ENCODE measurements around the gene ZNF878. TPM values are rescaled to one million over a fixed set of nuclear protein-coding genes. Genes with fewer than 3 reads are reported as not detected.

Gene ZNF878
- total RNA-seq, 1 experiment from 2014 or later = 2.1 TPM

DNA sequence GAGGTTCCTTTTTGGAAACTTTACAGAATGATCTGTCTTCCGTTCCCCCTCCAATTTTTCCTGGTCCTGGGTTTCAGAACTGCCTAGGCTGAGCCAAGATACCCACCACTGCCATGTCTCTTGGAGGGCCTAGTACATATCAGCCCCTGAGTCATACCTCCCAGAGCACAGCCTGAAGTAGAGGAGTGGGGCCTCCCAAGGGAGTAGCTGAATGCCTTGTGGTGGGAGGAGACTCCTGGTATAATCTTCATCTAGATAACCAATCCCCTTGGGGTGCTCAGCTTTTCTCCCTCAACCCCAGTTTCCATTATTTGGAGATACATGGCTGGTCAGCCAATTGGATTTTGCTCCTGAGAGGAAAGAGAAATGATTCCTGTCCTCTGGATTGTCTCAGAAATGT is 57.6 kb downstream of the ZNF878 start:
- Histone ChIP-seq H3K36me3 (ENCODE audit: control insufficient read depth, insufficient read depth, low read length) (no peaks in the 10 kb centered on the region; the same call in 1 of the 2 replicates), H3K27me3 (ENCODE audit: control insufficient read depth, insufficient read depth, low read length) (no peaks in the 10 kb centered on the region), H3K4me1 (ENCODE audit: control insufficient read depth, insufficient read depth, low read length) (no peaks in the 10 kb centered on the region), H3K27ac (ENCODE audit: low read length) (no peak overlapping the region), H3K4me3 (ENCODE audit: low read depth in 2 of 2, low read length in 2 of 2) (no peak overlapping the region), H3K9me3 (ENCODE audit: control insufficient read depth, insufficient read depth, low read depth, low read length) (peaks cover 2% of the 10 kb centered on the region; the same call in 1 of the 2 replicates)
- ATAC-seq (no peak), DNase-seq (ENCODE audit: low read depth, low spot score) (no peak)
- in situ Hi-C loops (cut with HindIII; ENCODE audit: low pct_unique_long_range_greater_than_20kb, low sequenced_read_pairs) = no loop called here
- intact Hi-C loops (cut with micrococcal nuclease; ENCODE audit: unreplicated experiment) = no loop called here
- no peak for TF ChIP-seq POLR2AphosphoS5 (IDR thresholded peaks at IDR 0.05; ENCODE audit: low read depth, low read length)
- TF ChIP-seq, protein P1, sequence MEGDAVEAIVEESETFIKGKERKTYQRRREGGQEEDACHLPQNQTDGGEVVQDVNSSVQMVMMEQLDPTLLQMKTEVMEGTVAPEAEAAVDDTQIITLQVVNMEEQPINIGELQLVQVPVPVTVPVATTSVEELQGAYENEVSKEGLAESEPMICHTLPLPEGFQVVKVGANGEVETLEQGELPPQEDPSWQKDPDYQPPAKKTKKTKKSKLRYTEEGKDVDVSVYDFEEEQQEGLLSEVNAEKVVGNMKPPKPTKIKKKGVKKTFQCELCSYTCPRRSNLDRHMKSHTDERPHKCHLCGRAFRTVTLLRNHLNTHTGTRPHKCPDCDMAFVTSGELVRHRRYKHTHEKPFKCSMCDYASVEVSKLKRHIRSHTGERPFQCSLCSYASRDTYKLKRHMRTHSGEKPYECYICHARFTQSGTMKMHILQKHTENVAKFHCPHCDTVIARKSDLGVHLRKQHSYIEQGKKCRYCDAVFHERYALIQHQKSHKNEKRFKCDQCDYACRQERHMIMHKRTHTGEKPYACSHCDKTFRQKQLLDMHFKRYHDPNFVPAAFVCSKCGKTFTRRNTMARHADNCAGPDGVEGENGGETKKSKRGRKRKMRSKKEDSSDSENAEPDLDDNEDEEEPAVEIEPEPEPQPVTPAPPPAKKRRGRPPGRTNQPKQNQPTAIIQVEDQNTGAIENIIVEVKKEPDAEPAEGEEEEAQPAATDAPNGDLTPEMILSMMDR (IDR thresholded peaks at IDR 0.05) = no peak
- TF ChIP-seq TCF7L2 (IDR thresholded peaks at IDR 0.05; ENCODE audit: low read depth, low read length) = no peak
- no peak for TF ChIP-seq SIN3A (IDR thresholded peaks at IDR 0.05; ENCODE audit: borderline replicate concordance, insufficient read depth, low read depth, low read length)
- TF ChIP-seq, protein P2, sequence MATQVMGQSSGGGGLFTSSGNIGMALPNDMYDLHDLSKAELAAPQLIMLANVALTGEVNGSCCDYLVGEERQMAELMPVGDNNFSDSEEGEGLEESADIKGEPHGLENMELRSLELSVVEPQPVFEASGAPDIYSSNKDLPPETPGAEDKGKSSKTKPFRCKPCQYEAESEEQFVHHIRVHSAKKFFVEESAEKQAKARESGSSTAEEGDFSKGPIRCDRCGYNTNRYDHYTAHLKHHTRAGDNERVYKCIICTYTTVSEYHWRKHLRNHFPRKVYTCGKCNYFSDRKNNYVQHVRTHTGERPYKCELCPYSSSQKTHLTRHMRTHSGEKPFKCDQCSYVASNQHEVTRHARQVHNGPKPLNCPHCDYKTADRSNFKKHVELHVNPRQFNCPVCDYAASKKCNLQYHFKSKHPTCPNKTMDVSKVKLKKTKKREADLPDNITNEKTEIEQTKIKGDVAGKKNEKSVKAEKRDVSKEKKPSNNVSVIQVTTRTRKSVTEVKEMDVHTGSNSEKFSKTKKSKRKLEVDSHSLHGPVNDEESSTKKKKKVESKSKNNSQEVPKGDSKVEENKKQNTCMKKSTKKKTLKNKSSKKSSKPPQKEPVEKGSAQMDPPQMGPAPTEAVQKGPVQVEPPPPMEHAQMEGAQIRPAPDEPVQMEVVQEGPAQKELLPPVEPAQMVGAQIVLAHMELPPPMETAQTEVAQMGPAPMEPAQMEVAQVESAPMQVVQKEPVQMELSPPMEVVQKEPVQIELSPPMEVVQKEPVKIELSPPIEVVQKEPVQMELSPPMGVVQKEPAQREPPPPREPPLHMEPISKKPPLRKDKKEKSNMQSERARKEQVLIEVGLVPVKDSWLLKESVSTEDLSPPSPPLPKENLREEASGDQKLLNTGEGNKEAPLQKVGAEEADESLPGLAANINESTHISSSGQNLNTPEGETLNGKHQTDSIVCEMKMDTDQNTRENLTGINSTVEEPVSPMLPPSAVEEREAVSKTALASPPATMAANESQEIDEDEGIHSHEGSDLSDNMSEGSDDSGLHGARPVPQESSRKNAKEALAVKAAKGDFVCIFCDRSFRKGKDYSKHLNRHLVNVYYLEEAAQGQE (IDR thresholded peaks at IDR 0.05; ENCODE audit: insufficient read depth in 1 of 2, low read depth in 2 of 2, low read length in 1 of 2) = no peak
- no TSS peak for BruUV-seq (replicated peaks)
- ChIA-PET CTCF (no interaction called here), POLR2A (no interaction called here)

Other genes starting within 250 kb of the ZNF878 start
- 12.9 TPM for gene ZNF440, start 238.7 kb downstream of the ZNF878 start, total RNA-seq (2021; ENCODE audit: unreplicated experiment)
- gene ZNF439, start 204.2 kb downstream of the ZNF878 start, total RNA-seq (2021; ENCODE audit: unreplicated experiment) = 6.3 TPM
- 9.5 TPM for gene ZNF69, start 165.2 kb downstream of the ZNF878 start, total RNA-seq (2021; ENCODE audit: unreplicated experiment)
- gene ZNF700, start 127.9 kb downstream of the ZNF878 start, total RNA-seq (2021; ENCODE audit: unreplicated experiment) = 10.4 TPM
- gene ZNF763, start 87.9 kb downstream of the ZNF878 start, total RNA-seq (2021; ENCODE audit: unreplicated experiment) = 0.39 TPM
- gene ZNF433, start 17.3 kb downstream of the ZNF878 start, total RNA-seq (2021; ENCODE audit: unreplicated experiment) = 4.7 TPM
- 8.6 TPM for gene ZNF844, start 11.8 kb upstream of the ZNF878 start, total RNA-seq (2021; ENCODE audit: unreplicated experiment)
- 4.9 TPM for gene ZNF20, start 87.4 kb upstream of the ZNF878 start, total RNA-seq (2021; ENCODE audit: unreplicated experiment)
- 7.9 TPM for gene ZNF625, start 103.8 kb upstream of the ZNF878 start, total RNA-seq (2021; ENCODE audit: unreplicated experiment)
- 4.6 TPM for gene ZNF136, start 110.1 kb upstream of the ZNF878 start, total RNA-seq (2021; ENCODE audit: unreplicated experiment)
- gene ZNF44, start 241.9 kb upstream of the ZNF878 start, total RNA-seq (2021; ENCODE audit: unreplicated experiment) = 5.0 TPM